ENCODE data around the gene TYMP.

Gene TYMP

DNA sequence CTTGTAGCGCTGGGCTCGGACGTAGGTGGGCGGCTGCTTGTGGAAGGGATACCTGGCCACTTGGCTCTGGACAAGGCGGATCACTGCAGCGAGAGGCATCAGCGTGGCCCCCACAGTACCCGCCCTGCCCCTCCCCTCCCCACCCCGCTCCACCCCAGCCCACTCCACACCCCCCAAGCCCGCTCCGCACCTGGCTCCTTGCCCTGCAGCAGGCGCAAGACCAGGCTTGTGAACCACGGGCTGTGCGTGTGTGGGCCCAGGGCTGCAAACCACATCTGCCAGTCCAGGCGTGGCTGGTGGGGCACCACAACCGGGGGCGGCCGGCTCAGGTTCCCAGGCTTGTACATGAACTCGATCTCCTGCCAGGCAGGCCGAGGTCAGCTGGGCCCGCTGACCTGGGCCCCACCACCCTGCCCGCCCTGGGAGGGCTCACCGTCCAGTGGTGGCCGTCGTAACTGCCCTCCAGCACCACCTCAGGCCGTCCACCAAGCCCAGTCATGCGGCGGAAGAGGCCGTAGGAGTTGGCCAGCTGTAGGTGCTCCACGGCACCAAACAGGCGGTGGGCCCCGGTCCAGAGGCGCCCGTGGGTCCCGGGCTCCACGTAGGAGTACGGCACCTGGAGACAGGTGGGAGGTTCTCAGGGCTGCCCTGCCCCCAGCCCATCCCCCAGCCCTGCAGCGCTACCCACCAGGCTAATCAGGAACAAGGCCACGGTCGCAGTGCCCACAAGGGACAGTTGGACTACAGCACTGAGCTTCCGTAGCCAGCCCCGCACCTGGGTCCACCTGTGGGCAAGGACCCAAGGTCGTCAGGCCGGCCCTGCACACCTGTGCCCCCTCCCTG, 25.2 kb downstream of the TYMP start:
- no peak for DNase-seq

GRCh38 chr22:50503475-50504145, 26.2 kb downstream of the TYMP start:
- DNase-seq: no peak

DNA sequence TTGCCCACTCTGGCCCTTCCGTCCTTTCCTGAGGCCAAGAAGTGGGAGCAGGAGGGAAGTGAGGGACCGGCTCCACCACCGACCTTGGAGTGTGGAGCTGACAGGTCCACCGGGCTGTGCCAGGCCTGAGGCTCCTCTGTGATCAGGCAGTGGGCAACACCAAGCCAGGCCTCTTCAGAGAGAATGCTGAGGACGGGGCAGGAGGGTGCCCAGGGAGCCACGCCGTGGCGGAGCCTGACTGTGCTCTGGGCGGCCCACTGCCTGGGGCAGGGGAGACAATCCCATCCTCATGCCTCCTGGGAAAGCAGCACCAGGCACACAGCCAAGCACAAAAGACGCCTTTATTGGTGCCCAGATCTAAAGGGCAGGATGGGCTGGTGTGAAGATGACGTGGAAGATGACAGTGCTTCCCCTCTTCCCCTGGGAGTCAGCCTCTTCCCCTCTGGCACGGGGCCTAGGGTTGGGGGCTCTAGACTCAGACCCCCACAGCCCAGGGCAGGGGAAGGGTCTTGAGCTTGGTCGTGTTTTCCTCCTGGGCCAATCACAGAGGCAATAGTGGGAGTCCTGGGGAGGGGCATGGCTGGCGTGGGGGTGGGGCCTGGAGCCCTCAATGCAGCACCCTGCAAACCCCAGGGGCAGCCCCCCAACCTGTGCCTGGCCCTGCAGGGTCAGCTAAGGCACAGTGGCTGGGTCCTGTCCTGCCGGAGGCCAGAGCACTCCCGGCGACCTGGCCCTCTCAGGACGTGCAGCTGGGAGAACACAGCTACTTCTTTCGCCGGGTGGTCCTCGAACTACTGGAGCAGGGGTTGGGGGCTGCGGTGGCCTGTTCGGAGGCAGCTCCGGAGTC, 27.0 kb downstream of the TYMP start:
- DNase-seq: no peak

- DNase-seq: no peak
Observed at GRCh38 chr22:50502096-50502495, 27.7 kb downstream of the TYMP start.

- DNase-seq: no peak
Observed at GRCh38 chr22:50500452-50500851, 29.4 kb downstream of the TYMP start.

DNA sequence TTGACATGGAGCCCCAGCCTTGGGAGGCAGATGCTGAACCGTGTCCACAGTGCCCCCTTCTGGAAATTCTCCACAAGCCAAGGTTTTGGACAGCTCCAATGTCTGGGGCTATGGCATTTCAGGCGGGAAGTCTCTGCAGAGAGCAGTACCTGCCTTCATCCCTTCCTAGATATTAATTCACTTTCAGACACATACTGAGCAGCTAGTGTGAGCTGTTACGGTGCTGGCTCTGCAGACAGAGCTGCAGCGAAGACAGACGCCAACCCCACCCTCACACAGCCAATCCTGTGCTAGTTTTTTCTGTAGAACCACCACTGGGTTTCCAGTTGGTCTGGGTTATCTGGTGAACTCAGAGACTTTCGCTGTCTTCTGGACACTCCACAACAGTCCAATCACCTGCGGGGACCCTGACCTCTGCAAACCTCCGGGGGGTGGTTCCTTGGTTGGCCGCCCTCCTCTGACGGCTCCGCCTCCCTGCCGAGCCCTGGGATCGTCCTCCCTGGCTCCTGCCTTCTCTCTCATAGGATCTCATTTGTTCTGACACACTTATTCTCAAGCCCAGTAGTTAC, 31.4 kb downstream of the TYMP start:
- DNase-seq: peak; percentile 84

DNA sequence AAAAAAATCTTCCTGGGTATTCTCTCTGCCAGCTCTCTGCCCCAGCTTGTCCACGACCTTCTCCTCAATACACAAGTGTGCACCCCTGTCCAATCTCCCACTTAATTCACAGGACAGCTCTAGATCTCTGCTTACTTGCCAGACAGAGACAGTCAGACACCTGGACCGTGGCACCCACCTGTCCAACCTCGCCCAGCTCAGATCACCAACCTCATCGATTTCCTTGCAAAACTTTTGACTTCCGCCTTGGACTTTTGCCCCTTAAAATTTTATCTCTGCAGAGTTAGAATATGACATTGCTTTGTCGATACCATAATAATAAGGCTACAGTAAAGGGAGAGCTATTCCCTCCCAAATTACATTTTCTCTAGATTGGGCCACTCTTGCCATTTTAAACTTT, 32.7 kb downstream of the TYMP start:
- no peak for DNase-seq

DNA sequence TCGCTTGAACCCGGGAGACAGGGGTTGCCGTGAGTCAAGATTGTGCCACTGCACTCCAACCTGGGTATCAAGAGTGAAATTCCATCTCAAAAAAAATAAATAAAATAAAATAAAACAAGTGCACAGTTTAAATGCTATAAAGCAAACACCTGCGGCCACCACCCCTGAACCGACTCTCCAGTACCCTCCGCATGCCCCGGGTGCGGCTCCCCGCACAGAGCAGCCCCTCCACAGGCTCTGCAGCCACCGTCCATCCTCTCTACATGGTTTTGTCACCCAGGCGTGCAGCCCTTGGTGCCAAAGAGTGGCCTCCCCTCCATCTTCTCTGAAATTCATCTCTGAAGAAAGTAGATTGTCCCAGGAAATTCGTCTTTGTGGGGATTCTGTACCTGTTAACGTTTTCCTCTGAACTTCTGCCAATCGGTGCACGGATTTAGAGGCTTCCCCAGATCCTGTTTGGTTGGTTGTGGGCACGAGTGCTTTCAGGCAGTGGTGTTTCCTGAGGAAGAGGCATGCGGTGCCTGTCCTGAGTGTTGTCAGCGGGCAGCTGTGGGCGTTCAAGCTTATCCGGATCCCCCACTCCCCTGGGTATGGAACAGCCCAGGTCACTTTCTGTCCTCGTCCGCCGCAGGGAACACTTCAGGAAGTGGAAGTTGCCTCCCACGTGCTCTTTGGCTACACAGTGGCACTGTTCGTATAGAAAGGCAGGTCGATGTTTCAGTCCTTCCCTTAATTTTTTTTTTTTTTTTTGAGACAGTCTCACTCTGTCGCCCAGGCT, 39.1 kb downstream of the TYMP start:
- no peak for DNase-seq

DNA sequence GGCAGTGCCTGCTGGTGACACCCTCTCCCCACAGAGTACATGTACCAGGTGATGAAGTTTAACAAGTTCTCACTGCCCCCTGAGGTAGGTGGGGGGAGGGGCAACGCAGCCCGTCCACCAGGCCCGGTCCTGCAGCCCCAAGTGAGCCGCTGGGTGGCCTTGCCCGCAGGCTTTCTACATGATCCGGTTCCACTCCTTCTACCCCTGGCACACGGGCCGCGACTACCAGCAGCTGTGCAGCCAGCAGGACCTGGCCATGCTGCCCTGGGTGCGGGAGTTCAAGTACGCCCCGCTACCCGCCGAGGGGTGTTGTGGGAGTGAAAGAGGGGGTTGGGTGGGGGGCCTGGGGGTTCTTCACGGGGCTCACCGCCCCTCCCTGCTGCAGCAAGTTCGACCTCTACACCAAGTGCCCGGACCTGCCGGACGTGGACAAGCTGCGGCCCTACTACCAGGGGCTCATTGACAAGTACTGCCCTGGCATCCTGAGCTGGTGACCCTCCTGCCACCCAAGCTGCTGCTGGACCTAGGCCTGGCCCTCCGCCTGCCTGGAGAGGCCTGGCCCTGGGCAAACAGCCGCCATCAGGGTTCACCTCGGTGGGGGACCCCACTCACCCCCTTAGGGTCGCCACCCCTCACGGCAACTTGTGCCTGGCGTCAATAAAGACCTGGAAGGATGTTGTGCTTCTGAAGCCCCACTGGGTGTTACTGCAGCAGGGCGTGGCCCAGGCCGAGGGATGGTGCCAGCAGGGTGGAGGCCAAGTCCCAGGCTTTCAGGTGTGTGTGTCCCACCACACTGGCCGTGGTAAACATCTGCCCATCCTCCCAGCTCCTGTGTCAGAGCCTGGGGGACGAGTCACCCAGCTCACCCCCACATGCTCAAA, 40.2 kb downstream of the TYMP start:
- no peak for DNase-seq

DNA sequence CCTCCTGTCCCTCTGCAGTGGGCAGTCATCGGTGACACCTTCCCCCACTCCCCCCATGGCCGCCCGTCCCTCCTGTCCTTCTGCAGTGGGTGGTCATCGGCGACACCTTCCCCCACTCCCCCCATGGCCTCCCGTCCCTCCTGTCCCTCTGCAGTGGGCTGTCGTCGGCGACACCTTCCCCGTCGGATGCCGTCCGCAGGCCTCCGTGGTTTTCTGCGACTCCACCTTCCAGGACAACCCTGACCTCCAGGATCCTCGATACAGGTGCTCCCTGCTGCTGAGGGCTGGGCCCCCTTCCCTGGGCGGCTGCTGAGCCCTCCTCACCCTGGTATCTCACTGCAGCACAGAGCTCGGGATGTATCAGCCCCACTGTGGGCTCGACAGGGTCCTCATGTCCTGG, 40.9 kb downstream of the TYMP start:
- no peak for DNase-seq

GRCh38 chr22:50488006-50488677, 41.7 kb downstream of the TYMP start:
- no peak for DNase-seq

DNA sequence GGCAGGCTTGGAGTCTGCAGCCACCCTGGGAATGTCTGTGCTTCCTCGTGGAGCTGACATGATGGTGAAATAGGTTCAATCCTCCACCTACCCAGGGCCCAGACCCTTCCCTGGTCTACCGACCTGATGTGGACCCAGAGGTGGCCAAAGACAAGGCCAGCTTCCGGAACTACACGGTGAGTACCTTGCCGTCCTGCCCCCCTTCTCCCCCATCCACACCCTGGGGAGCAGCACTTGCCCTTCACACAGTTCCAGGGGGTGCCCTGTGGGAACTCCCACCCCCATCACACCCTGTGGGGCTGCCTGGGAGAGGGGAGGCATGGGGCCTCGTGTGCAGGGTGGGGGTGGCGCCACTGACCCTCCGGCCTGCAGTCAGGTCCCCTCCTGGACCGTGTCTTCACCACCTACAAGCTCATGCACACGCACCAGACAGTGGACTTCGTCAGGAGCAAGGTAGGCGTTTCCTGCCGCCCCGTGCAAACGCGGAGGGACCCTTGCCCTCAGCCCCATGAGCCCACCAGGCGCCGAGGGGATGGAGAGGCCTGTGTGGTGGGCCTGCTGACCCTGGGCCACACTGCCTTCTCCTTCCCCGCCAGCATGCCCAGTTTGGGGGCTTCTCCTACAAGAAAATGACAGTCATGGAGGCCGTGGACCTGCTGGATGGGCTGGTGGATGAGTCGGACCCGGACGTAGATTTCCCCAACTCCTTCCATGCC, 42.4 kb downstream of the TYMP start:
- DNase-seq: no peak

GRCh38 chr22:50486561-50487289, 43.1 kb downstream of the TYMP start, which contains the start of gene MIOX:
Gene MIOX, plus strand, starts transcription at chr22:50486859. Its CDS starts 39 bp downstream, at chr22:50486898.
- no peak for DNase-seq

DNA sequence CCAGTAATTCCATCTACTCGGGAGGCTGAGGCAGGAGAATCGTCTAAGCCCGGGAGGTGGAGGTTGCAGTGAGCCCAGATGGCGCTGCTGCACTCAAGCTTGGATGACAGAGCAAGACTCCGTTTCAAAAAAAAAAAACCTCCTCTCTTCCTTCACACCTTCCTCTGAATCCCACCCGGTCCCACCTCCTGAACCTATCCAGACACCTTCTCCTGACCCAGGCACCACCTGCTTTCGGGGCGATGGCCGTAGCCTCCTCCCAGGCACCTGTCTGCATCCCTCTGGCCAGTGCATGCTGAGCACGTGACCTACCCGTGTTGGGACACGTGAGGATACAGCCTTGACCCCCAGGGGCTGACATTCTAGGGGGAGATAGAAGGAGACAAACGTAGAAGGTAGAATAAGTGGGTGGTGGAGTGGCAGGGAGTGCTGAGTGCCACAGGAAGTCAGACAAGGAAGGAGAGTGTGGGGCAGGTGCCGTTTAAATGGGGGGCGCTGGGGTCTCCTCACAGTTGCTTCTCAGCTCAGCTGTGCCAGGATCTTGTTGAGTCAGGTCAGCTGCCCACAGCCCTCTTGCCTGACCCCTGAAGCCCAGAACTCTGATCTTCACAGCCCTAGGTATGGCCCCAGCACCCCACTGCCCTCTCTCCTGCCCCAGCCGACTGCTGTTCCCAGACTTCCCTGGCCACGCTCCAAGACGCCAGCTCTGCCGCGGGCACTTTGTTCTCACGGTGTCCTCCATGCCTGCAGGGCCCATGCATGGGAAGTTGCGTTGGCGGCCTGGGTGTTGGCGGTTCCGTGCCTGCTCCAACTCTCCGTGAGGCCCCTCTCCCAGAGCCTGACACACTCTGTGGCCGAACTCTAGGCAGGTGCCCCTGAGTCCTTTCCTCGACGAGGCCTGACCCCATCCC, 44.3 kb downstream of the TYMP start:
- no peak for DNase-seq

GRCh38 chr22:50483977-50484853, 45.6 kb downstream of the TYMP start:
- no peak for DNase-seq

DNA sequence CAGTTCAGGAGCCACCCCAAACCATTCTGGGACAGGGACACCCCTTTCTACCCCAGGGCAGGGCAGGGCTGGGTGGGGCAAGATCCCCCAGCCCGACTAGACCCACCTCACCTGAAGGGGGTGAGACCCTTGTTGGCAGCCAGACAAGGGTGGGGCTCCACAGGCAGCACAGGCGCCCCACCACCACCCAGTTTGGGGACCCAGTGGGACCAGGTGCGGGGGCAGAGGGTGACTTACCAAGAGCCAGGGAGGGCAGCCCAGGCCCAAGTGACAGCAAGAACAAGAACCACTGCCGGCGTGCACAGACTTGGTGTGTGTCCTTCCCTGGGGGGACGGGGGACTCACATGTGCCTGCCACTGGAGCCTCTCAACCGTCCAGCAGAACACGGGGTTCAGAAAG, 46.3 kb downstream of the TYMP start:
- DNase-seq: no peak

GRCh38 chr22:50483106-50483505, 46.7 kb downstream of the TYMP start:
- no peak for DNase-seq

Data from activated effector memory CD4-positive, alpha-beta T cell treated with anti-CD3 and anti-CD28 coated beads, Interleukin-2, amount 50 U/mL, for 16 hours (primary cell).